ENCODE results near the gene SHANK2. TPM values are rescaled to one million over a fixed set of nuclear protein-coding genes. Genes with fewer than 3 reads are reported as not detected.

SHANK2 gene
- total and polyA plus RNA-seq, 2 donors from 2014 or later, result 4.0 to 57.8 TPM

DNA sequence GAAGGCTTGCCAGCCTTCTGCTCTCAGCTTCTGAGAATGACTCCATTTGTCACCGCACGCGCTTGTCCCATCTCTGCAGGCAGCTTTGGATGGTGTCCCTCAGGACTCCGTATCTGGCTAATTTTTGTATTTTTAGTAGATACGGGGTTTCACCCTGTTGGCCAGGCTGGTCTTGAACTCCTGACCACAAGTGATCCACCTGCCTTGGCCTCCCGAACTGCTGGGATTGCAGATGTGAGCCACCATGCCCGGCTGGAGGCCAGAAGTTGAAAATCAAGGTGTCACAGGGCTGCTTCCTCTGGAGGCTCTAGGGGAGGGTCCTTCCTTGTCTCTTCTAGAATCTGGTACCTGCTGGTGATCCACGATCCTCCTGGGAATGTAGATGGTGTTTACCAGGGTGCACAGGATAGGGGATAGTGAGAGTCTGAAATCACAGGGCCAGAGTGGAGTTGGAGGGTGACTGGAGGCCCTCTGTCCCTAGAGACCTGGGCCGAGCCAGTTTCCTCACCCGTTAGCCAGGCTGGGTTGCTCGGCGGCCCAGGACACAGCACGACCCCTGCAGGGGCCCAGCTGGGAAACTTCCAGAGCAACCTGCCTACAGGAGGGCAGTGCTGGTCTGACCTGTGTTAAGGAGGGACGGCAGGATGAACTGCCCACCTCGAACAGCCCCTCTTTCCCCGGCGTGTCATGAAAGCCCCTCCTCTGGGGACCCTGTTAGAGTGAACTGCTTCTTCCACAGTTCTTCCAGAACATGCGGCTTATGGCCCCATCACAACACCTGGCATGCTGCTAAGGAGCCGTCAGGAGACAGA, 48.9 kb upstream of the SHANK2 start:
- Histone ChIP-seq H3K9ac (ENCODE audit: low read length in 3 of 3) (no peak overlapping the region), H3K27me3 (ENCODE audit: control insufficient read depth, insufficient read depth, low read length) (no peaks in the 10 kb centered on the region), H3K4me3 (ENCODE audit: low read length in 3 of 3) (no peak overlapping the region), H3K4me1 (ENCODE audit: control insufficient read depth in 2 of 3, insufficient read depth in 2 of 3, low read depth in 1 of 3, low read length in 3 of 3) (no peaks in the 10 kb centered on the region), H3K27ac (ENCODE audit: low read depth in 2 of 2, low read length in 2 of 2) (no peak overlapping the region), H3K36me3 (ENCODE audit: control insufficient read depth in 2 of 3, insufficient read depth in 3 of 3, low read length in 3 of 3) (no peaks in the 10 kb centered on the region), H3K9me3 (ENCODE audit: control insufficient read depth in 2 of 3, insufficient read depth in 1 of 3, low read length in 3 of 3) (no peaks in the 10 kb centered on the region)
- intact Hi-C loops (cut with DNase I), result no loop called here
- DNase-seq (peak in 1 of 5 donors; percentile 23), FAIRE-seq (no peak)
- TF ChIP-seq, protein P1, sequence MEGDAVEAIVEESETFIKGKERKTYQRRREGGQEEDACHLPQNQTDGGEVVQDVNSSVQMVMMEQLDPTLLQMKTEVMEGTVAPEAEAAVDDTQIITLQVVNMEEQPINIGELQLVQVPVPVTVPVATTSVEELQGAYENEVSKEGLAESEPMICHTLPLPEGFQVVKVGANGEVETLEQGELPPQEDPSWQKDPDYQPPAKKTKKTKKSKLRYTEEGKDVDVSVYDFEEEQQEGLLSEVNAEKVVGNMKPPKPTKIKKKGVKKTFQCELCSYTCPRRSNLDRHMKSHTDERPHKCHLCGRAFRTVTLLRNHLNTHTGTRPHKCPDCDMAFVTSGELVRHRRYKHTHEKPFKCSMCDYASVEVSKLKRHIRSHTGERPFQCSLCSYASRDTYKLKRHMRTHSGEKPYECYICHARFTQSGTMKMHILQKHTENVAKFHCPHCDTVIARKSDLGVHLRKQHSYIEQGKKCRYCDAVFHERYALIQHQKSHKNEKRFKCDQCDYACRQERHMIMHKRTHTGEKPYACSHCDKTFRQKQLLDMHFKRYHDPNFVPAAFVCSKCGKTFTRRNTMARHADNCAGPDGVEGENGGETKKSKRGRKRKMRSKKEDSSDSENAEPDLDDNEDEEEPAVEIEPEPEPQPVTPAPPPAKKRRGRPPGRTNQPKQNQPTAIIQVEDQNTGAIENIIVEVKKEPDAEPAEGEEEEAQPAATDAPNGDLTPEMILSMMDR (IDR thresholded peaks at IDR 0.05; ENCODE audit: borderline replicate concordance, extremely low read depth, insufficient read depth), result no peak

DNA sequence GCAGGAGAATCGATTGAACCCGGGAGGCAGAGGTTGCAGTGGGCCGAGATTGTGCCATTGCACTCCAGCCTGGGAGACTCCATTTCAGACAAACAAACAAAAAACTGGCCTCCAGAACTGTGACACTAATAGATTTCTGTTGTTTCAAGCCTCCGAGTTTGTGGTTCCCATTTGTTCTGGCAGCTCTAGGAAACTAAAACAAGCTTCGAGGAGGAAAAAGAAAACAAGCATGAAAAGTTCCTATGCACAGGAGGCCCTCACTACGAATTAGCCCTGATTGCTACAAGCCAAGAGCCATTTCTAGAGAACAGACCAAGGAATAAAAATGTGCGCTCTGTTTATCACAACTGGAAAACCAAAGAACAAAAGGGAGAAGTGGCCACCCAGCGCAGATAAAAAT, 47.8 kb upstream of the SHANK2 start:
- H3K4me1 ChIP-seq (ENCODE audit: control insufficient read depth in 2 of 3, insufficient read depth in 2 of 3, low read depth in 1 of 3, low read length in 3 of 3), result no peaks in the 10 kb centered on the region
- FAIRE-seq (no peak), DNase-seq (no peak)
- H3K9me3 ChIP-seq (ENCODE audit: control insufficient read depth in 2 of 3, insufficient read depth in 1 of 3, low read length in 3 of 3), result no peaks in the 10 kb centered on the region
- H3K9ac ChIP-seq (ENCODE audit: low read length in 3 of 3), result no peak overlapping the region
- no peaks in the 10 kb centered on the region for H3K36me3 ChIP-seq (ENCODE audit: control insufficient read depth in 2 of 3, insufficient read depth in 3 of 3, low read length in 3 of 3)
- no peaks in the 10 kb centered on the region for H3K27me3 ChIP-seq (ENCODE audit: control insufficient read depth, insufficient read depth, low read length)
- intact Hi-C loops (cut with DNase I), result no loop called here
- TF ChIP-seq, protein P1 (IDR thresholded peaks at IDR 0.05; ENCODE audit: borderline replicate concordance, extremely low read depth, insufficient read depth), result no peak
- no peak overlapping the region for H3K27ac ChIP-seq (ENCODE audit: low read depth in 2 of 2, low read length in 2 of 2)
- no peak overlapping the region for H3K4me3 ChIP-seq (ENCODE audit: low read length in 3 of 3)

DNA sequence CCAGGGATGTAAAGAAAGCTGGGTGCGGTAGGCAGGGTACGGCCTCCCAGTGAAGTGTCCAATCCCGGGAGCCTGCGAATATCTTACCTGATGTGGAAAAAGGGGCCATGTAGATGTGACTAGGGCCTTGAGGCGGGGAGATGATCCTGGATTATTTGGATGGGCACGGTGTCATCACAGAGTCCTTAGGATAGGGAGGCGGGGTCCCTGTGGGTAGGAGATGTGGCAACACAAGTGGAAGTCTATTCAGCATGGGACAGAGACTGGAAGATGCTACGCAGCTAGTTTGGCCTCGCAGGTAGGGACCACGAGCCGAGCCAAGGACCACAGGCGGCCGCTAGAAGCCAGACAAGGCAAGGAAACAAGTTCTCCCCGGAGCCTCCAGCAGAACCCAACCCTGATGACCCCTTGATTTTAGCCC, 46.4 kb upstream of the SHANK2 start:
- Histone ChIP-seq H3K4me1 (ENCODE audit: control insufficient read depth in 2 of 3, insufficient read depth in 2 of 3, low read depth in 1 of 3, low read length in 3 of 3) (no peaks in the 10 kb centered on the region), H3K27ac (ENCODE audit: low read depth in 2 of 2, low read length in 2 of 2) (no peak overlapping the region), H3K4me3 (ENCODE audit: low read length in 3 of 3) (no peak overlapping the region), H3K9ac (ENCODE audit: low read length in 3 of 3) (no peak overlapping the region), H3K27me3 (ENCODE audit: control insufficient read depth, insufficient read depth, low read length) (no peaks in the 10 kb centered on the region), H3K9me3 (ENCODE audit: control insufficient read depth in 2 of 3, insufficient read depth in 1 of 3, low read length in 3 of 3) (no peaks in the 10 kb centered on the region), H3K36me3 (ENCODE audit: control insufficient read depth in 2 of 3, insufficient read depth in 3 of 3, low read length in 3 of 3) (no peaks in the 10 kb centered on the region)
- FAIRE-seq (no peak), DNase-seq (peak in 1 of 5 donors; percentile 21)
- intact Hi-C loops (cut with DNase I), result loop anchor here (10.0 kb wide), 1 partner anchor 64 kb away; no protein-coding TSS in a partner anchor
- TF ChIP-seq, protein P1 (IDR thresholded peaks at IDR 0.05; ENCODE audit: borderline replicate concordance, extremely low read depth, insufficient read depth), result no peak
